HG02970 (cell line): ENCODE results near the gene C19orf25.
"Not testable (repeated sequence)": the region's sequence is repeated elsewhere in the genome, so short reads cannot be mapped to it uniquely, and the experiment has no call there.

Experiments
- ATAC-seq: cut with Tn5 transposase; IDR thresholded peaks from one replicate; pipeline ENCODE4 v1.9.1; 2021; ENCODE audit warnings: mild to moderate bottlenecking, moderate library complexity, moderate number of reproducible peaks; ENCODE audit not compliant: unreplicated experiment, low FRiP score

Gene C19orf25

DNA sequence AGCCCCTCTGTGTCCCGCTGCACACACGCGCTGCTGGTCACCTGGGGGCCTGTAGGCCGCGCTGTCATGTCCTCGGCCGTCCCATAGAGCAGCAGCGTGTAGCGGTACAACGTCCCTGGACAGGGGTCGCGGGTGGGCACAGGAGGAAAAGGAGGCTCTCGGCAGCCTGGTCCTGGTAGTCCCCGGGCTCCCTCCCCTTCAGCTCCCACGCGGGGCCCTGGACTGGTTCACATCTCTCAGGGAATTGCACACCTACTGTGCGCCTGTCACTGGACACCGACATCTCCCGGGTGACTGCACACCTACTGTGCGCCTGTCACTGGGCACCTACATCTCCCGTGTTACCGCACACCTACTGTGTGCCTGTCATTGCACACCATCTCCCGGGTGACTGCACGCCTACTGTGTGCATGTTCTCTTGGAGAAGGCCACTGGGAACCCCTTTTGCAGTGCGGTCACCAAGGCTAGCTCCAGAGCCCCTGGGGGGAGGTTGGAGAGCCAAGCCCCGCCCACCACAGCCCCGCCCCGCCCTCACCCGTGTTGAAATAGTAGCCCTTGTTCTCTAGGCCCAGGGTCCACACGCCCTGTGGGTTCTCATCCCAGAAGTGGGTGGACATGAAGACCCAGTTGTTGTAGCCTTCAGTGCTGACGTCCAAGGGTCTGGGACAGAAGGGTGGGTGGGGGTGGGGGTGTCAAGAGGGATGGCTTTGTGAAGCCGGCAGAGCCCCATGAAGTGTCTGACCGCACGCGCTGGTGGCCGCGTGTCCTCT is 3.5 kb upstream of the C19orf25 start:
- no peak for ATAC-seq

- no peak for ATAC-seq
These were observed 2.9 kb upstream of the C19orf25 start for GRCh38 chr19:1481893-1482360.

- no peak for ATAC-seq
These were observed 2.3 kb upstream of the C19orf25 start for GRCh38 chr19:1481224-1481892.

- not testable (repeated sequence) for ATAC-seq
These were observed 2.0 kb downstream of the C19orf25 start for GRCh38 chr19:1477056-1477455.

GRCh38 chr19:1475751-1476437 is 3.1 kb downstream of the C19orf25 start:
- no peak for ATAC-seq

DNA sequence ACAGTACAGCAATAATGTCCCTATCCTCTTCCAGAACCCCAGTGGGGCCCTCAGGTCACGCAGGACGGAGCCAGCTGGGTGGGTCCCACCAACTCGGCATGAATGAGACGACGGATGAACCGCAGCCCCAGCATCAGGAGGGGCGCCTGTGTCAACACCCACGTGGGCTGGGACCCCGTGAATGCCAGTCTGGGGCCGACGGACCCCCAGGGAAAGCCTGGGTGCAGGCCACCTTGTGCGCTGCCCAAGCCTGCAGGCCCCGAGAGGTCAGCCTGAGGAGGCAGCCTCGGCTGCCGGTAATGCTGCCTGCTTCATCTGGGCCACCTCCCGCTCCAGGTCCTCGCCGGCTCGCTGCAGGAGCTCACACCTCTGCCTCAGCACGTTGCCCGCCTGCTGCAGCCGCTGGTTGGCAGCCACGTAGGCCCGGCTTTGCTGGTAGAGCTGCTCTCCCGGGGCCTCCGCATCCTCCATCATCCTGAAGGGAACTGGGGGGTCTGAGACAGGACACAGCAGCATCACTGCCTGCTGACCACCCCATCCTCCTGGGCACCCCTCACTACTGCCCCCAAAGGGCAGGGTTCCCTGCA is 4.2 kb downstream of the C19orf25 start:
- no peak for ATAC-seq

- ATAC-seq, result no peak
These were observed 4.8 kb downstream of the C19orf25 start for GRCh38 chr19:1474011-1474764.

- ATAC-seq, result no peak
These were observed 5.7 kb downstream of the C19orf25 start for GRCh38 chr19:1473085-1473851.

DNA sequence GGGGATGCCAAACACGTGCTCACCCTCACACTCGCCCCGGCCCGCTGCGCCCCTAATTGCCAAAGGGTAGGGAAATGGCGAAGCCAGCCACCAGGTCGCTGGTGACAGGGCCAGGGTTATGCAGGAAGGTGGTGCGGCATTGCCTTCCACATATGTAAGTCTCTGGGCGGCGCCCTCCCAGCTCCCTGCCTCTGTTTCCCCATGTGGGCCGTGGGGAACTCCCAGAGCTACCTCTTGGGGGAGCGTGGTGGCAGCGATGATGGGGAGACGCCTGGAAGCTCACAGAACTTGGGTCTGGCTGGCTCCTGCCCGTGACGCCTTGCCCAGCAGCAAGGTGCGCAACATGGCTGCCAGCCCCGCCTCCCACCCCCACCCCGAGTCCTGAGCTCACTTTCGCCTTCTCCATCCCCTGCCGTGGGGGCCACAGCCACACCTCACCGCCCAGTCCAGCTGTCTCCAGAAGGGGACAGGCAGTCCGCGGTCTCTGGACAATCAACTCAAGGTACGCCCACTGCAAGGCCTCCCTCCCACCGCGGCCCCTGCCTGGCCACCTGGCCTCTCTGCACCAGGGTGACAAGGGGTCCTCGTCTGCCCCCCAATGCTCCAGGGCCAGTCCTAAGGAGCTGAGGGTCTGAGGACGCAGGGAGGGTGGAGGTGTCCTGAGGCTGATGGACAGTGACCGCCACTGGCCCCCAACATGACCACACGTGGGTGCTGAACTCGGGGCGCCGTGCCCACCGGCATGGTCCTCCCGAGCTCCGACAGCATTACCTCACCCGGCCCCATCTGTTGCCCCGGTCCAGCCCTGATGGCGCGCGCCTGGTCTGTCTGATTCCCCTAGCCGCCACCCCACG is 6.6 kb downstream of the C19orf25 start:
- no peak for ATAC-seq

DNA sequence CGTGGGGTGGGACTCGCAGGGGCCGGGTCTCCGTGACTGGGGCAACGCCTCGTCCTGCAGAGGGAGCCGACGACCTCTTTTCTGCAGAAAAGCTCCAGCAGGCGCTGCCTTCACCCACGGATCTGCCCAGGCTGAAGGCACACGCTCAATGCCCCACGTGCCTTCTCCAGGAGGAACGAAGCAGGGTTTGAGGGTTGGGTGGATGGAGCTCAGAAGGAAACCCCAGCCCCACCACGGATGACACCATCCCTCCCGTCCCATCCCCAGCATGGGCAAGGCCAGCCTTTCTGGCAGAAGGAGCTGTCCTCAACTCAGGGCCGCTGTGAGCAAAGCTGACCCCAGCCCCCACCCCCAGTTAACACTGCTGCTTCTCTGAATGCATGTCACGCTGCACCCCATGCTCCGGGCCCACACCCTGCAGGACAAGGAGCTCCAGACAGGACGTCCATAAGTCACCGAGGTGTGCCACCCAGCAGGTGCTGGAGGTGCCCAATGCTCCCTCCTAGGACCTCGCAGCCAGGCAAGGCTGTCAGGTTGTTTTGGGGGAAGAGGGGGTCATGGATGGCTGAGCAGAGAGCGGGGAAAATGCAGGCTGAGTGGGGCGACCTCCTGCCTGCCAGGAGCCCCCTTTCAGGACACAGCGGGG is 7.4 kb downstream of the C19orf25 start:
- no peak for ATAC-seq

DNA sequence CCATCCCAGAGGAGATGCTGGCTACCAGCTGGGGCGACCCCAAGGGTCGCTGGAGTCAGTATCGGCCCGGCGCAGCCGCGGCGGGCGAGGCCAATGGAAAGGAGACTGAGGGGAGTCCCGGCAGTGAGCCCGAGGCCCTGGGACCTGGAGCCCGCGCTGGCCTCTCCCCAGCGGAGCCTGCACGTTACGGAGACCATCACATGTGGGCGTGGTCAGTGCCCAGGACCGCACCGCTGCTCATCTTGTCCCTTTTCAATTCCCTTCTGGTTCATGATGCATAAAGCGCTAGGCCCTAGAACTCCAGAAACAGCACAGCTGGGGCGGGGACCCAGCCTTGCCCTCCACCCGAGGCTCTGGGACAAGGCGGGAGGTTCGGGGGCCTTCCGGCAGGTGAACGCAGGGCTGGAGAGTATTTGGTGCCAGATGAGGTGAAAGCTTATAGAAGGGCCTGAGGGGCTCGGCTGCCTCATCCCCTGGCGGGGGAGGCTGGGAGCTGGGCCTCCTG is 8.0 kb downstream of the C19orf25 start:
- ATAC-seq, result no peak

DNA sequence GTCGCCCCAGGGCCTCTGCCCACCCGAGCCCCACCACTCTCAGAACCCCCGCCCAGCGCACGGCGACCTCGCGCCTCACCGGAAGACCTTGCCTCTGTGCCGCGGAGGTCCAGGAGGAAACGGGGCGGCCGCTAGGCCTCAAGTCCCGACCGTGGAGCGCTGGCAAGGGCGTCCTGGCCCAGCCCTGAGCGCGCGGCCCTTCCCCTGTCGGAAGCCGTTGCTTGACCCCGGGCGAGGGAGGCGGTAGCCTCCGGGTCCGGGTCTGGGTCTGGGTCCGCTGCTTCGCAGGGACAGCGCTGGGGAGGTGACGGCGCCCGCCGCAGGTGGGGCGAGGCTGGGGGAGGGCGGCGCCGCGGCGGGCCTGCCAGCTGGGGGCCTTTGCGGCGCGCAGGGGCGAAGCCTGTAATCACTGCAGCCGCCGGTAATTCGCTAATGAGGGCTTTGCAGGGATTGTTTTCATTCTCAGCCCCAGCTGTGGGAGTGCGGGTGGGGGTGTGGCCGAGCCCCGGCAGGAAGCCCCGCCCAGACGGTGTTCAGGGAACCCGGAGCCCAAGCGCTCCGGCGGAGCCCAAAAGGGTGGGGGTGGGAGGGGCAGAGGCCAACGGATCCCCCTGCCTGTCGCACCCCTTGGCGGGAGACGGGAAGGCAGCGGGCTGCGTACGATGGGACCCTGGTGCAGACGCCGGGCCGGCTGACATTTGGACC is 8.6 kb downstream of the C19orf25 start:
- no peak for ATAC-seq

- no peak for ATAC-seq
These were observed 9.0 kb downstream of the C19orf25 start for GRCh38 chr19:1470055-1470304.

GRCh38 chr19:1469255-1470054 is 9.6 kb downstream of the C19orf25 start:
- ATAC-seq, result no peak

GRCh38 chr19:1468821-1469254 is 10.2 kb downstream of the C19orf25 start:
- no peak for ATAC-seq

- no peak for ATAC-seq
These were observed 10.7 kb downstream of the C19orf25 start for GRCh38 chr19:1468274-1468820.
